Osteoblast (primary cell): ENCODE data around the gene DDIT3. TPM values are rescaled to one million over a fixed set of nuclear protein-coding genes. Genes with fewer than 3 reads are reported as not detected.
A peak's percentile ranks its signal among the peaks of the same experiment; 100 is the strongest.
"Not testable (repeated sequence)": the region's sequence is repeated elsewhere in the genome, so short reads cannot be mapped to it uniquely, and the experiment has no call there.

Experiments
- DNase-seq: peaks from one replicate; pipeline ENCODE4 v3.0.0; 2011; ENCODE audit warnings: low spot score, mixed read lengths; ENCODE audit not compliant: insufficient read length; ENCODE audit errors: missing footprints
- H2AFZ ChIP-seq: 2 replicates; pipeline ENCODE4 v1.6.0; 2011; ENCODE audit warnings: mild to moderate bottlenecking, low read length
- H3K27ac ChIP-seq: 2 replicates; pipeline ENCODE4 v1.5.1; 2011; ENCODE audit warnings: mild to moderate bottlenecking, low read depth, low read length, moderate library complexity
- H3K27me3 ChIP-seq: 2 replicates; pipeline ENCODE4 v1.6.0; 2012; ENCODE audit warnings: mild to moderate bottlenecking, control low read depth, inconsistent platforms, low read length, moderate library complexity; ENCODE audit not compliant: insufficient read depth
- H3K36me3 ChIP-seq: 2 replicates; pipeline ENCODE4 v1.5.1; 2011; ENCODE audit warnings: mild to moderate bottlenecking, low read length, control low read depth, moderate library complexity; ENCODE audit not compliant: insufficient read depth
- H3K4me1 ChIP-seq: 2 replicates; pipeline ENCODE4 v1.5.1; 2011; ENCODE audit warnings: mild to moderate bottlenecking, low read length, control low read depth, moderate library complexity; ENCODE audit not compliant: insufficient read depth
- H3K4me2 ChIP-seq: 2 replicates; pipeline ENCODE4 v1.6.0; 2011; ENCODE audit warnings: mild to moderate bottlenecking, low read length; ENCODE audit not compliant: insufficient read depth
- H3K4me3 ChIP-seq: fragments of 200-600 bp; sonication (generic); 3 replicates; pipeline ENCODE4 v1.5.1; 2012; ENCODE audit warnings: mild to moderate bottlenecking, low read length, inconsistent platforms; ENCODE audit not compliant: insufficient read depth
- H3K79me2 ChIP-seq: 2 replicates; pipeline ENCODE4 v1.6.0; 2012; ENCODE audit warnings: mild to moderate bottlenecking, low read length, control low read depth, inconsistent platforms; ENCODE audit not compliant: insufficient read depth
- H3K9me3 ChIP-seq: 2 replicates; pipeline ENCODE4 v1.5.1; 2011; ENCODE audit warnings: low read depth, low read length, control low read depth
- H4K20me1 ChIP-seq: 2 replicates; pipeline ENCODE4 v1.6.0; 2012; ENCODE audit warnings: mild to moderate bottlenecking, low read length, control low read depth; ENCODE audit not compliant: insufficient read depth
- CTCF ChIP-seq: IDR thresholded peaks from 2 replicates; pipeline ENCODE4 v1.5.1; 2011; ENCODE audit warnings: mild to moderate bottlenecking, low read depth, low read length, moderate library complexity; ENCODE audit errors: extremely low read depth
- total RNA-seq: library from RNA; depleted of rRNA; stranded (reverse); fragments of >200 nt; gene quantifications from 2 replicates; pipeline ENCODE4 v1.2.3, GENCODE V29; 2012

The DDIT3 gene
- total RNA-seq, 1 donor = 136 TPM

GRCh38 chr12:57516617-57517153, 3.6 kb downstream of the DDIT3 start:
- Histone ChIP-seq H4K20me1 (peaks cover 39% of the 10 kb centered on the region), H3K4me3 (no peak overlapping the region), H2AFZ (no peak overlapping the region), H3K36me3 (peaks cover 68% of the 10 kb centered on the region), H3K9me3 (no peaks in the 10 kb centered on the region), H3K27ac (peak overlapping the region; percentile 99), H3K27me3 (no peaks in the 10 kb centered on the region), H3K4me1 (peaks cover 37% of the 10 kb centered on the region), H3K4me2 (peak overlapping the region; percentile 21), H3K79me2 (peaks cover 38% of the 10 kb centered on the region)
- no peak for DNase-seq
- TF ChIP-seq CTCF = no peak

DNA sequence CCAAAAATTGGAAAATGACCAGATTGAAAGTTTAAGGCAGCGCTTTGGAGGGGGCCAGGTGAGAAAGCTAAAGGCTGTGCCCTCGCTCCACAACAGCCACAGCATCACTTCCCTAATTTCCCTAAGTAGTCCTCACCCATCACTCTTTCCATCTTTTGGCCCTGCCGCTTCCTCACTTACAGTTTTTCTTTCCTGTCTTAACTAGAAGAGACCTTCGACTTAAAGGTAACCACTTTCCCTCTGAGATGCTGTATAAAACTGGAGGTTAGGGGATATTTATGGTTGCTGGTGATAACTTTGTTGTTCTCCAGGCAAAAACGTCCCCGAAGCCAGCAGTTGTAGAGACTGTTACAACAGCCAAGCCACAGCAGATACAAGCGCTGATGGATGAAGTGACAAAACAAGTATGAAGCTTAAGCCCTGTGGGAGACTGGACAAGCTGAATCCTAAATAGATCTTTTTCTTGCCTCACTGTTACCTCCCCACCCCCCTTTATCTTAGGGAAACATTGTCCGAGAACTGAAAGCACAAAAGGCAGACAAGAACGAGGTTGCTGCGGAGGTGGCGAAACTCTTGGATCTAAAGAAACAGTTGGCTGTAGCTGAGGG, 4.3 kb downstream of the DDIT3 start:
- TF ChIP-seq CTCF = no peak
- peak overlapping the region; percentile 99 for H3K27ac ChIP-seq
- H3K4me2 ChIP-seq = no peak overlapping the region
- no peaks in the 10 kb centered on the region for H3K27me3 ChIP-seq
- no peak for DNase-seq
- H3K9me3 ChIP-seq = no peaks in the 10 kb centered on the region
- peaks cover 38% of the 10 kb centered on the region for H3K79me2 ChIP-seq
- peaks cover 39% of the 10 kb centered on the region for H4K20me1 ChIP-seq
- peaks cover 75% of the 10 kb centered on the region for H3K36me3 ChIP-seq
- no peak overlapping the region for H3K4me3 ChIP-seq
- H2AFZ ChIP-seq = no peak overlapping the region
- H3K4me1 ChIP-seq = peaks cover 31% of the 10 kb centered on the region

- Histone ChIP-seq H2AFZ (no peak overlapping the region), H3K9me3 (no peaks in the 10 kb centered on the region), H3K36me3 (peaks cover 81% of the 10 kb centered on the region), H3K4me1 (peaks cover 27% of the 10 kb centered on the region), H3K79me2 (peaks cover 38% of the 10 kb centered on the region), H3K4me3 (no peak overlapping the region), H3K27me3 (no peaks in the 10 kb centered on the region), H4K20me1 (peaks cover 39% of the 10 kb centered on the region), H3K27ac (no peak overlapping the region), H3K4me2 (no peak overlapping the region)
- DNase-seq = no peak
- TF ChIP-seq CTCF = no peak
These were observed 4.8 kb downstream of the DDIT3 start for GRCh38 chr12:57515408-57515933.

DNA sequence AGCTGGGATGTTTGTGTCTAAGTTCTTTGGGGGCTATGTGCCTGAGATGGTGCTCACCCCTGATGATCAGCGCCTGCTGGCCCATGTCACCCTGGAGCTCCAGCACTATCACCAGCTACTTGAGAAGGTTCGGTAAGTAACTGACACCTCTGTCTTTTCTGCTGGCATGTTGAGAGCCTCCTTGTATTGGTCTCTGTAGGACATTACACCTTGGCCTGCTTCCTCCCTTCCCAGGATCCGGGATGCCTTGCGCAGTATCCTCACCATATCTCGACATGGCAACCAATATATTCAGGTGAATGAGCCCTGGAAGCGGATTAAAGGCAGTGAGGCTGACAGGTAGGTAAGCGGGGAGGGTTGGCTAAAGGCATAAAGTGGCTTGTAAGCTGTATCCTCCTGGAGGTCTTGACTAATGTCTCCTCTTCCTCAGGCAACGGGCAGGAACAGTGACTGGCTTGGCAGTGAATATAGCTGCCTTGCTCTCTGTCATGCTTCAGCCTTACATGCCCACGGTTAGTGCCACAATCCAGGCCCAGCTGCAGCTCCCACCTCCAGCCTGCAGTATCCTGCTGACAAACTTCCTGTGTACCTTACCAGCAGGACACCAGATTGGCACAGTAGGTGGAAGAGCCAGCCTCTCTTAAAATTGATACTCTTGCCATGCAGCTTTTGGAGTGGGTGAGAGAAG, 5.5 kb downstream of the DDIT3 start:
- TF ChIP-seq CTCF = no peak

GRCh38 chr12:57514246-57514645, 6.1 kb downstream of the DDIT3 start:
- H3K27ac ChIP-seq, H3K27me3 ChIP-seq, H3K4me2 ChIP-seq, DNase-seq, H2AFZ ChIP-seq, H3K9me3 ChIP-seq, H3K4me3 ChIP-seq: not testable (repeated sequence)
- Histone ChIP-seq H3K36me3 (peaks cover 90% of the 10 kb centered on the region), H3K4me1 (peaks cover 25% of the 10 kb centered on the region), H4K20me1 (peaks cover 29% of the 10 kb centered on the region), H3K79me2 (peaks cover 28% of the 10 kb centered on the region)

More for the DNA sequence above, 5.5 kb downstream of the DDIT3 start:
- Histone ChIP-seq H2AFZ (no peak overlapping the region), H3K4me1 (peaks cover 27% of the 10 kb centered on the region), H4K20me1 (peaks cover 35% of the 10 kb centered on the region), H3K4me3 (no peak overlapping the region), H3K36me3 (peaks cover 84% of the 10 kb centered on the region), H3K27me3 (no peaks in the 10 kb centered on the region), H3K4me2 (no peak overlapping the region), H3K79me2 (peaks cover 34% of the 10 kb centered on the region), H3K9me3 (no peaks in the 10 kb centered on the region), H3K27ac (no peak overlapping the region)
- DNase-seq = no peak
